ENCODE measurements around the gene RANBP10. TPM values are rescaled to one million over a fixed set of nuclear protein-coding genes. Genes with fewer than 3 reads are reported as not detected.
A peak's percentile ranks its signal among the peaks of the same experiment; 100 is the strongest.

RANBP10 gene
- total RNA-seq, 2 donors from 2014 or later: 16.9 to 20.5 TPM

GRCh38 chr16:67833415-67834241, 27.3 kb upstream of the RANBP10 start:
- intact Hi-C loops (cut with DNase I, micrococcal nuclease): no loop called here
- DNase-seq (peak; percentile 91 to 96), ATAC-seq (peak; percentile 99)

- no peak for DNase-seq
- peak; percentile 40 for ATAC-seq
- intact Hi-C loops (cut with DNase I, micrococcal nuclease): no loop called here
Measured at GRCh38 chr16:67833030-67833414, 26.7 kb upstream of the RANBP10 start.

GRCh38 chr16:67828651-67829050, 22.3 kb upstream of the RANBP10 start:
- no peak for ATAC-seq
- intact Hi-C loops (cut with DNase I, micrococcal nuclease): no loop called here
- no peak for DNase-seq

- DNase-seq (no peak), ATAC-seq (no peak)
- intact Hi-C loops (cut with DNase I, micrococcal nuclease): no loop called here
Measured at GRCh38 chr16:67825906-67826305, 19.5 kb upstream of the RANBP10 start.

- no peak for DNase-seq
- no peak for ATAC-seq
- intact Hi-C loops (cut with DNase I, micrococcal nuclease): no loop called here
Measured at GRCh38 chr16:67825119-67825518, 18.8 kb upstream of the RANBP10 start.

- DNase-seq (no peak), ATAC-seq (no peak)
- intact Hi-C loops (cut with DNase I, micrococcal nuclease): no loop called here
Measured at GRCh38 chr16:67822511-67822910, 16.2 kb upstream of the RANBP10 start.

GRCh38 chr16:67820608-67821259, 14.4 kb upstream of the RANBP10 start:
- no peak for DNase-seq
- ATAC-seq: no peak
- intact Hi-C loops (cut with DNase I, micrococcal nuclease): no loop called here

- ATAC-seq (peak; percentile 95), DNase-seq (peak; percentile 55 to 58)
- intact Hi-C loops (cut with DNase I, micrococcal nuclease): loop anchor here in 1 of 2 donors (10.0 kb wide), 1 partner anchor 110 kb away; no protein-coding TSS in a partner anchor
Measured at GRCh38 chr16:67814567-67814966, 8.2 kb upstream of the RANBP10 start.

GRCh38 chr16:67811899-67812298, 5.5 kb upstream of the RANBP10 start:
- intact Hi-C loops (cut with DNase I, micrococcal nuclease): loop anchor here in 1 of 2 donors (10.0 kb wide), 1 partner anchor 113 kb away; no protein-coding TSS in a partner anchor
- DNase-seq (no peak), ATAC-seq (no peak)

- intact Hi-C loops (cut with DNase I, micrococcal nuclease): loop anchor here in 1 of 2 donors (10.0 kb wide), 1 partner anchor 132 kb away; no protein-coding TSS in a partner anchor
- no peak for ATAC-seq
- no peak for DNase-seq
Measured at GRCh38 chr16:67807148-67807682, 855 bp upstream of the RANBP10 start.

GRCh38 chr16:67805718-67806427, 487 bp downstream of the RANBP10 start:
- DNase-seq (peak; percentile 41), ATAC-seq (peak; percentile 25)
- intact Hi-C loops (cut with DNase I, micrococcal nuclease): loop anchor here in 1 of 2 donors (10.0 kb wide), 1 partner anchor 131 kb away; no protein-coding TSS in a partner anchor

GRCh38 chr16:67804853-67805542, 1.4 kb downstream of the RANBP10 start:
- no peak for ATAC-seq
- intact Hi-C loops (cut with DNase I, micrococcal nuclease): loop anchor here in 1 of 2 donors (10.0 kb wide), 1 partner anchor 130 kb away; no protein-coding TSS in a partner anchor
- DNase-seq: no peak

- DNase-seq (no peak), ATAC-seq (no peak)
- intact Hi-C loops (cut with DNase I, micrococcal nuclease): loop anchor here in 1 of 2 donors (10.0 kb wide), 1 partner anchor 129 kb away; no protein-coding TSS in a partner anchor
Measured at GRCh38 chr16:67803894-67804293, 2.5 kb downstream of the RANBP10 start.

GRCh38 chr16:67801883-67802282, 4.5 kb downstream of the RANBP10 start:
- intact Hi-C loops (cut with DNase I, micrococcal nuclease): loop anchor here in 1 of 2 donors (10.0 kb wide), 1 partner anchor 127 kb away; no protein-coding TSS in a partner anchor
- no peak for ATAC-seq
- DNase-seq: no peak

GRCh38 chr16:67801241-67801640, 5.1 kb downstream of the RANBP10 start:
- no peak for DNase-seq
- intact Hi-C loops (cut with DNase I, micrococcal nuclease): loop anchor here in 1 of 2 donors (10.0 kb wide), 1 partner anchor 126 kb away; no protein-coding TSS in a partner anchor

GRCh38 chr16:67800338-67800926, 5.9 kb downstream of the RANBP10 start:
- DNase-seq (no peak), ATAC-seq (no peak)
- intact Hi-C loops (cut with DNase I, micrococcal nuclease): loop anchor here in 1 of 2 donors (10.0 kb wide), 1 partner anchor 126 kb away; no protein-coding TSS in a partner anchor

More at GRCh38 chr16:67801241-67801640, 5.1 kb downstream of the RANBP10 start:
- ATAC-seq: no peak

GRCh38 chr16:67796099-67796718, 10.2 kb downstream of the RANBP10 start:
- ATAC-seq (no peak), DNase-seq (no peak)
- intact Hi-C loops (cut with DNase I, micrococcal nuclease): no loop called here
